ENCODE data around the gene LRRC2.

DNA sequence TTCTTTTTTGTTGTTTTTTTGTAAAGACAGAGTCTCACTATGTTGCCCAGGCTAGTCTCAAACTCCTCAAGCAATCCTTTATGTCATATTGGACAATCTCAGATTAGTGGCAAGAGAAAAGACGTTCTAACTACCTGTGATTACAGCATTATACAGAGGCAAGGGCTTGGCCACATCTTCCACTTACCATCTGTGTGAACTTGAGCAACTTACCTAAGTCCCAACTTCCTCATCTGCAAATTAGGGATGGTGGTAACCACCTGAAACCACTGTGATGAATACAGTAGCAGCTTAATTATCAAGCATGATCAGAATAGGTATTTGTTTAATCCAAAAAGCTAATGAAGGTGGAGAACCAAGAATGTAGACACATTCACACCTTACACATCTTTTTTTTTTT is 16.1 kb downstream of the LRRC2 start:
- TF ChIP-seq, protein P1, sequence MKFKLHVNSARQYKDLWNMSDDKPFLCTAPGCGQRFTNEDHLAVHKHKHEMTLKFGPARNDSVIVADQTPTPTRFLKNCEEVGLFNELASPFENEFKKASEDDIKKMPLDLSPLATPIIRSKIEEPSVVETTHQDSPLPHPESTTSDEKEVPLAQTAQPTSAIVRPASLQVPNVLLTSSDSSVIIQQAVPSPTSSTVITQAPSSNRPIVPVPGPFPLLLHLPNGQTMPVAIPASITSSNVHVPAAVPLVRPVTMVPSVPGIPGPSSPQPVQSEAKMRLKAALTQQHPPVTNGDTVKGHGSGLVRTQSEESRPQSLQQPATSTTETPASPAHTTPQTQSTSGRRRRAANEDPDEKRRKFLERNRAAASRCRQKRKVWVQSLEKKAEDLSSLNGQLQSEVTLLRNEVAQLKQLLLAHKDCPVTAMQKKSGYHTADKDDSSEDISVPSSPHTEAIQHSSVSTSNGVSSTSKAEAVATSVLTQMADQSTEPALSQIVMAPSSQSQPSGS (CRISPR knock-in tag; IDR thresholded peaks at IDR 0.05) = no peak
- TF ChIP-seq POLR2A (IDR thresholded peaks at IDR 0.05; ENCODE audit: insufficient read depth in 1 of 2, low read depth in 2 of 2, low read length in 2 of 2) = no peak
- TF ChIP-seq NR2F1 (CRISPR knock-in tag; IDR thresholded peaks at IDR 0.05) = no peak
- no peak for TF ChIP-seq CTCF (CRISPR knock-in tag; IDR thresholded peaks at IDR 0.05)
- TF ChIP-seq TFE3 (CRISPR knock-in tag; IDR thresholded peaks at IDR 0.05) = no peak
- TF ChIP-seq ZNF234 (CRISPR knock-in tag; conservative IDR thresholded peaks at IDR 0.05) = no peak
- TF ChIP-seq ZFP36 (IDR thresholded peaks at IDR 0.05; ENCODE audit: borderline replicate concordance, low read depth, low read length, partially characterized antibody) = no peak
- no peak for TF ChIP-seq MXI1 (IDR thresholded peaks at IDR 0.05; ENCODE audit: borderline replicate concordance, low read depth, low read length)
- no peak for TF ChIP-seq KLF9 (CRISPR knock-in tag; IDR thresholded peaks at IDR 0.05; ENCODE audit: low read depth)
- no peak for TF ChIP-seq CEBPB (IDR thresholded peaks at IDR 0.05; ENCODE audit: borderline replicate concordance, low read depth, low read length)

Data from HepG2 (cell line).